ENCODE data around the gene KCNJ6.
"Not testable (repeated sequence)": the region's sequence is repeated elsewhere in the genome, so short reads cannot be mapped to it uniquely, and the experiment has no call there.

Gene KCNJ6

GRCh38 chr21:37916310-37917051 is at the start of gene KCNJ6:
KCNJ6 (minus strand) TSS chr21:37916457; CDS start chr21:37840682, 75,775 bp downstream.
- no peak for DNase-seq

GRCh38 chr21:37965088-37965805 is 49.0 kb upstream of the KCNJ6 start:
- no peak for DNase-seq

GRCh38 chr21:37958537-37958936 is 42.3 kb upstream of the KCNJ6 start:
- DNase-seq = no peak

- DNase-seq = no peak
Observed at GRCh38 chr21:37956772-37957171, 40.5 kb upstream of the KCNJ6 start.

- no peak for DNase-seq
Observed at GRCh38 chr21:37945036-37945435, 28.8 kb upstream of the KCNJ6 start.

GRCh38 chr21:37944496-37944895 is 28.2 kb upstream of the KCNJ6 start:
- no peak for DNase-seq

GRCh38 chr21:37940691-37941090 is 24.4 kb upstream of the KCNJ6 start:
- DNase-seq = no peak

- no peak for DNase-seq
Observed at GRCh38 chr21:37939838-37940237, 23.6 kb upstream of the KCNJ6 start.

GRCh38 chr21:37939251-37939650 is 23.0 kb upstream of the KCNJ6 start:
- no peak for DNase-seq

- no peak for DNase-seq
Observed at GRCh38 chr21:37937668-37938067, 21.4 kb upstream of the KCNJ6 start.

GRCh38 chr21:37936010-37936785 is 19.9 kb upstream of the KCNJ6 start:
- DNase-seq = no peak

GRCh38 chr21:37932936-37933335 is 16.7 kb upstream of the KCNJ6 start:
- DNase-seq = no peak

GRCh38 chr21:37927711-37928110 is 11.5 kb upstream of the KCNJ6 start:
- DNase-seq = no peak

GRCh38 chr21:37921091-37921490 is 4.8 kb upstream of the KCNJ6 start:
- DNase-seq = no peak

- DNase-seq = not testable (repeated sequence)
Observed at GRCh38 chr21:37920302-37920701, 4.0 kb upstream of the KCNJ6 start.

GRCh38 chr21:37917612-37918011 is 1.4 kb upstream of the KCNJ6 start:
- no peak for DNase-seq

- DNase-seq = no peak
Observed at GRCh38 chr21:37915941-37916309, 332 bp downstream of the KCNJ6 start.

GRCh38 chr21:37915497-37915911 is 753 bp downstream of the KCNJ6 start:
- no peak for DNase-seq

GRCh38 chr21:37912616-37913015 is 3.6 kb downstream of the KCNJ6 start:
- DNase-seq = no peak

- no peak for DNase-seq
Observed at GRCh38 chr21:37909936-37910335, 6.3 kb downstream of the KCNJ6 start.

GRCh38 chr21:37908691-37909090 is 7.6 kb downstream of the KCNJ6 start:
- no peak for DNase-seq

- no peak for DNase-seq
Observed at GRCh38 chr21:37907076-37907475, 9.2 kb downstream of the KCNJ6 start.

GRCh38 chr21:37905291-37905690 is 11.0 kb downstream of the KCNJ6 start:
- DNase-seq = no peak

GRCh38 chr21:37904856-37905255 is 11.4 kb downstream of the KCNJ6 start:
- DNase-seq = no peak

Data from NCI-H1048 (cell line).